GM21526 (cell line): ENCODE data around the gene SYT7.

ENCODE experiments used
- ATAC-seq: cut with Tn5 transposase; IDR thresholded peaks from one replicate; pipeline ENCODE4 v1.9.1; 2021; ENCODE audit warnings: moderate library complexity; ENCODE audit not compliant: unreplicated experiment, low FRiP score

SYT7 gene

GRCh38 chr11:61539831-61540357, 41.0 kb downstream of the SYT7 start:
- ATAC-seq = no peak

GRCh38 chr11:61539006-61539405, 41.9 kb downstream of the SYT7 start:
- ATAC-seq = no peak

GRCh38 chr11:61538636-61538961, 42.3 kb downstream of the SYT7 start:
- ATAC-seq = no peak

- ATAC-seq = no peak
Observed at GRCh38 chr11:61537326-61537725, 43.5 kb downstream of the SYT7 start.

- no peak for ATAC-seq
Observed at GRCh38 chr11:61536676-61537270, 44.1 kb downstream of the SYT7 start.

GRCh38 chr11:61535998-61536675, 44.7 kb downstream of the SYT7 start:
- ATAC-seq = no peak

GRCh38 chr11:61534933-61535839, 45.7 kb downstream of the SYT7 start:
- no peak for ATAC-seq

- ATAC-seq = no peak
Observed at GRCh38 chr11:61534025-61534932, 46.6 kb downstream of the SYT7 start.

- no peak for ATAC-seq
Observed at GRCh38 chr11:61533401-61533800, 47.5 kb downstream of the SYT7 start.

- no peak for ATAC-seq
Observed at GRCh38 chr11:61533039-61533375, 47.9 kb downstream of the SYT7 start.

GRCh38 chr11:61532134-61533038, 48.5 kb downstream of the SYT7 start:
- ATAC-seq = no peak

- no peak for ATAC-seq
Observed at GRCh38 chr11:61531044-61531443, 49.8 kb downstream of the SYT7 start.

GRCh38 chr11:61529537-61530225, 51.2 kb downstream of the SYT7 start:
- ATAC-seq = no peak

- ATAC-seq = no peak
Observed at GRCh38 chr11:61528114-61528513, 52.8 kb downstream of the SYT7 start.

- ATAC-seq = no peak
Observed at GRCh38 chr11:61526956-61527731, 53.7 kb downstream of the SYT7 start.

- no peak for ATAC-seq
Observed at GRCh38 chr11:61526229-61526628, 54.6 kb downstream of the SYT7 start.

- no peak for ATAC-seq
Observed at GRCh38 chr11:61524963-61525587, 55.8 kb downstream of the SYT7 start.

- ATAC-seq = no peak
Observed at GRCh38 chr11:61524446-61524845, 56.4 kb downstream of the SYT7 start.
